ENCODE data around the gene IMP3.

GRCh38 chr15:75591655-75592364 is 48.2 kb downstream of the IMP3 start:
- no peak for TF ChIP-seq CTCF (IDR thresholded peaks at IDR 0.05)
- no peak for TF ChIP-seq POLR2A (IDR thresholded peaks at IDR 0.05)

Measured in lower leg skin (tissue), 3 donors.